GM12865 (cell line): ENCODE results near the gene RAPGEF5.

Experiments
- DNase-seq: peaks from one replicate; pipeline ENCODE4 v3.0.0; 2010; ENCODE audit warnings: low read depth
- H3K4me3 ChIP-seq: 2 replicates; pipeline ENCODE4 v1.5.1; 2011; ENCODE audit warnings: mild to moderate bottlenecking, low read depth, low read length, control low read depth
- TF ChIP-seq, protein P1 (sequence below): IDR thresholded peaks from 2 replicates; pipeline ENCODE4 v1.5.1; 2011; ENCODE audit warnings: low read length, control low read depth, low read depth, inconsistent platforms; ENCODE audit not compliant: insufficient read depth; ENCODE audit errors: missing control alignments

Gene RAPGEF5

DNA sequence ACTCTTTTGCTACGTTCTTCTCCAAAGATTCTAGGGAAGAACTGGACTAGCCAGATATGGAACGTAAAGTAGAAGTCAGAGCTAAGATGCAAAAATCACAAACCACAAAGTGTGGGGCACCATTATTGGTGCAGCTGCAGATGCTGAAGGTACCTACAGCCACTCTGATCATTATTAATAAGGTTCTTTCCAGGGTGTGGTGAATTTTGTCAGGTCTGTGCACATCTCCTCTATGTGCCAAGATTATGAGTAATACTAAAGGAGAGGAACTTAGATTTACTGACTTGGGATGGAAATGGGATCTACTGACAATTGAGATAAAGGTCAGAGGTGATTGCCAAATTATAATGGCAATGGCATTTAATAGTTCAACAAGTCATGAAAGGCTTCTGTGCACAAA, 148.2 kb downstream of the RAPGEF5 start:
- no peak for DNase-seq
- TF ChIP-seq, protein P1, sequence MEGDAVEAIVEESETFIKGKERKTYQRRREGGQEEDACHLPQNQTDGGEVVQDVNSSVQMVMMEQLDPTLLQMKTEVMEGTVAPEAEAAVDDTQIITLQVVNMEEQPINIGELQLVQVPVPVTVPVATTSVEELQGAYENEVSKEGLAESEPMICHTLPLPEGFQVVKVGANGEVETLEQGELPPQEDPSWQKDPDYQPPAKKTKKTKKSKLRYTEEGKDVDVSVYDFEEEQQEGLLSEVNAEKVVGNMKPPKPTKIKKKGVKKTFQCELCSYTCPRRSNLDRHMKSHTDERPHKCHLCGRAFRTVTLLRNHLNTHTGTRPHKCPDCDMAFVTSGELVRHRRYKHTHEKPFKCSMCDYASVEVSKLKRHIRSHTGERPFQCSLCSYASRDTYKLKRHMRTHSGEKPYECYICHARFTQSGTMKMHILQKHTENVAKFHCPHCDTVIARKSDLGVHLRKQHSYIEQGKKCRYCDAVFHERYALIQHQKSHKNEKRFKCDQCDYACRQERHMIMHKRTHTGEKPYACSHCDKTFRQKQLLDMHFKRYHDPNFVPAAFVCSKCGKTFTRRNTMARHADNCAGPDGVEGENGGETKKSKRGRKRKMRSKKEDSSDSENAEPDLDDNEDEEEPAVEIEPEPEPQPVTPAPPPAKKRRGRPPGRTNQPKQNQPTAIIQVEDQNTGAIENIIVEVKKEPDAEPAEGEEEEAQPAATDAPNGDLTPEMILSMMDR: no peak
- H3K4me3 ChIP-seq: no peak overlapping the region

- no peak for DNase-seq
- TF ChIP-seq, protein P1: no peak
- no peak overlapping the region for H3K4me3 ChIP-seq
Measured at GRCh38 chr7:22207724-22208225, 149.2 kb downstream of the RAPGEF5 start.

DNA sequence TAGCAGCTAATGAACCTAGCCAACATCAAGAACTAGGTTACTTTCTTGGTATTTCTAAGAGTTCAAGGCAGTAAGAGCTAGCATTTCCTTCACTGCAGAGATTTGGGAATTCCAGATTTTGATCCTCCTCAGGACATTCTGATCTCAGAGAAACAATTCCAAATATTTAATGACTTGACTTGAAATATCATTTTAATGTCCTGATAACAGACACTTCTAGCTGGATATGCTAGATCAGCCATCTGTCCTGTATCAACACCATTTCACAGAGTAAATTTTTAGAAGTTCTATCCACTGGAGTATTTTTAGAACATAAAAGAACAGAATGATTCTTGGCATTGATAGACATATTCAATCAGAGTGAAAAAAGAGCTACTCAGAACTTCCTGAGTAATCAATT, 151.3 kb downstream of the RAPGEF5 start:
- no peak for DNase-seq
- TF ChIP-seq, protein P1: no peak

GRCh38 chr7:22204312-22204711, 152.6 kb downstream of the RAPGEF5 start:
- DNase-seq: no peak
- TF ChIP-seq, protein P1: no peak
- H3K4me3 ChIP-seq: no peak overlapping the region

More for the DNA sequence above, 151.3 kb downstream of the RAPGEF5 start:
- H3K4me3 ChIP-seq: no peak overlapping the region

DNA sequence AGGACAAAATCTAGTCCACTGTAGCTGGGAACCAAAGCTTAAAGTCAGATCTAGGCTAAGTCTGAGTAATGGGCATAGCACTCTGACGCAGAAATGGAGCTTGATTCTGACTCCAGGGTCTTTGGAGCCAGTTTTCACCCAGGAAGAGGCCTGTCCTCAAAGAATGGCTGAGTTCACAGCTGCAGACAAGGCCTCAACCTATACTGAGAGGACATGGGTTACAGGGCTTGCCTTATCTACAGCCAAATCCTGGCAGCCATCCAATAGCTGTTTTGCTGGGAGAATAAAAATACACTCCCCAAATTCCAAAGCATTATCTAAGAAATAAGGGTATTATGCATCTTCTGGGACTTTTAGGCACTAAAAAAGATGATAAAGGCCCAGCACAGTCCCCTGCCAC, 154.8 kb downstream of the RAPGEF5 start:
- TF ChIP-seq, protein P1: no peak

DNA sequence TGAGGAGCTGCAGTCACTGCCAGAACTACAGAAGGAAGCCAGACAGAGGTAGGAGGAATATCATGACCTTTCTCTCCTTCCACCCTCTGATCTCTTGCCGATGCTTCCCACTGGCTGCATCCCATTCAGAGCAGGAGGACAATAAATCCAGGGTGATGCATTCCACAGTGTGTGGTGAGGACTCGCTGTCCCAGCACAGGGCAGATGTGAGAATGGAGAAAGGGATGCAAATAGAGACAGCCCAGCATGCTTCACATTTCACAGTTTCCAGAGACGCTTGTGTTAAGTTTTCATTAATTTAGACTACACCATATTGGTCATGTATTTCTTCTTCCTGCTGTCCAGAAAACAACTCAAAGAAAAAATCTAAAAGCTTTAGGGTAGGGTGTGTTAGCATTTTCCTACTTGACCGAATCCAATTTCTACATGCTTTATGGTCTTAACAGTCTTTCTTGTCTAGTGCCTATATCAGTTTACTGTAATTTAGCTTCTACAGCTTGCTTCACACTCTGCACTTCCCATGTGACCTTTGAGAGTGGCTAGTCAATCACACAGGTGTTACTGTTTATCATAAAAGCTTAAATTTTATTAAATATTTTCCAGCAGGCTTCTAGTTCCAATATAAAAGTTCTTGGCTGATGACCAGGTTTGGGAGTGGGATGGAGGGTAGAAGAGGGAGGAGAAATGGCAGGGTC, 155.6 kb downstream of the RAPGEF5 start:
- TF ChIP-seq, protein P1: no peak
- no peak overlapping the region for H3K4me3 ChIP-seq
- no peak for DNase-seq

More for the DNA sequence above, 154.8 kb downstream of the RAPGEF5 start:
- H3K4me3 ChIP-seq: no peak overlapping the region
- DNase-seq: no peak

GRCh38 chr7:22200777-22201176, 156.2 kb downstream of the RAPGEF5 start:
- TF ChIP-seq, protein P1: no peak
- no peak for DNase-seq
- H3K4me3 ChIP-seq: no peak overlapping the region
